ENCODE data around the gene PAQR4.

Gene PAQR4

GRCh38 chr16:2946649-2947048 is 22.5 kb upstream of the PAQR4 start:
- no peak for DNase-seq

- no peak for DNase-seq
These were observed 20.1 kb upstream of the PAQR4 start for GRCh38 chr16:2948807-2949704.

- DNase-seq = no peak
These were observed 19.3 kb upstream of the PAQR4 start for GRCh38 chr16:2949705-2950352.

- DNase-seq = no peak
These were observed 18.8 kb upstream of the PAQR4 start for GRCh38 chr16:2950353-2950724.

- no peak for DNase-seq
These were observed 18.4 kb upstream of the PAQR4 start for GRCh38 chr16:2950773-2951172.

- DNase-seq = no peak
These were observed 16.5 kb upstream of the PAQR4 start for GRCh38 chr16:2952679-2953078.

GRCh38 chr16:2953706-2954627 is 15.2 kb upstream of the PAQR4 start:
- DNase-seq = no peak

GRCh38 chr16:2954656-2955381 is 14.3 kb upstream of the PAQR4 start:
- DNase-seq = no peak

- no peak for DNase-seq
These were observed 13.7 kb upstream of the PAQR4 start for GRCh38 chr16:2955438-2955778.

- no peak for DNase-seq
These were observed 13.2 kb upstream of the PAQR4 start for GRCh38 chr16:2955779-2956578.

- no peak for DNase-seq
These were observed 12.6 kb upstream of the PAQR4 start for GRCh38 chr16:2956579-2956956.

GRCh38 chr16:2959206-2959605 is 9.9 kb upstream of the PAQR4 start:
- DNase-seq = no peak

GRCh38 chr16:2960183-2961010 is 8.8 kb upstream of the PAQR4 start:
- DNase-seq = no peak

- DNase-seq = no peak
These were observed 6.6 kb upstream of the PAQR4 start for GRCh38 chr16:2962334-2963073.

- DNase-seq = no peak
These were observed 6.0 kb upstream of the PAQR4 start for GRCh38 chr16:2963074-2963722.

GRCh38 chr16:2963723-2964474 is 5.2 kb upstream of the PAQR4 start, which contains the start of gene KREMEN2:
TSS of gene KREMEN2 (plus strand) at chr16:2964275. CDS start at chr16:2964521, 246 bp downstream.
- DNase-seq = no peak

- peak; percentile 53 for DNase-seq
These were observed 4.4 kb upstream of the PAQR4 start for GRCh38 chr16:2964475-2965336.

Measured in activated CD4-positive, alpha-beta T cell treated with anti-CD3 and anti-CD28 coated beads, Interleukin-2, amount 50 U/mL, for 1 hour (primary cell).